ENCODE results near the gene HNRNPF. TPM values are rescaled to one million over a fixed set of nuclear protein-coding genes. Genes with fewer than 3 reads are reported as not detected.

Gene HNRNPF
- total RNA-seq, 6 experiments from 2014 or later: 106 to 160 (median 121) TPM

DNA sequence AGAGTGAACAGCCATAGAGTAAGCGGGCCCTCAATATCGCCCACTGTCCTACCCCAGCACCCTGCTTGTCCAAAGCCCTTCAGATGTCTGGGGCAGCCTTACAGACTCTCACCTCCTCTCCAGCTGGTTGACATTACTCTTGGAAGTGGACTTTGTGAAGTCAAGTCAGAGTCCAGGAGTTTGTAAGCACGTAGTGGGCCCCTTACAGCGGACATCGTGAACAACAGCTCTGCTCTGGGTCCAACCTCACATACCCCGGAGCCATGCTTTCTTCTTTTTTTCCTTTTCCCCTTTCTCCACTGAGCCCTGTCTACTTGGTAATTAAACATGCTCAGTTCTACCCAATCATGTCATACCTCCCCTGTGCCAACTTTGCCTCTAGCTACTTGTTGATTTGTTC is 17.5 kb downstream of the HNRNPF start:
- H3K27me3 ChIP-seq: no peaks in the 10 kb centered on the region

GRCh38 chr10:43390759-43391158 is 18.2 kb downstream of the HNRNPF start:
- peak; percentile 54 to 63 (median 58) for ATAC-seq

More for the DNA sequence above, 17.5 kb downstream of the HNRNPF start:
- DNase-seq (no peak), ATAC-seq (no peak)
- Histone ChIP-seq H3K4me3 (no peak overlapping the region), H3K27ac (no peak overlapping the region), H3K9me3 (no peaks in the 10 kb centered on the region), H3K36me3 (peaks cover 16 to 81% (median 57%) of the 10 kb centered on the region in 4 donors), H3K4me1 (peaks cover 0 to 24% (median 3%) of the 10 kb centered on the region in 4 donors)
- 85% methylated on average over 4 of the region's 6 CpGs for WGBS (ENCODE audit: insufficient coverage, low coverage, low lambda C conversion rate, missing lambda C conversion rate)
- intact Hi-C loops (cut with DNase I): no loop called here
- TF ChIP-seq POLR2A (IDR thresholded peaks at IDR 0.05): no peak
- TF ChIP-seq, protein P1, sequence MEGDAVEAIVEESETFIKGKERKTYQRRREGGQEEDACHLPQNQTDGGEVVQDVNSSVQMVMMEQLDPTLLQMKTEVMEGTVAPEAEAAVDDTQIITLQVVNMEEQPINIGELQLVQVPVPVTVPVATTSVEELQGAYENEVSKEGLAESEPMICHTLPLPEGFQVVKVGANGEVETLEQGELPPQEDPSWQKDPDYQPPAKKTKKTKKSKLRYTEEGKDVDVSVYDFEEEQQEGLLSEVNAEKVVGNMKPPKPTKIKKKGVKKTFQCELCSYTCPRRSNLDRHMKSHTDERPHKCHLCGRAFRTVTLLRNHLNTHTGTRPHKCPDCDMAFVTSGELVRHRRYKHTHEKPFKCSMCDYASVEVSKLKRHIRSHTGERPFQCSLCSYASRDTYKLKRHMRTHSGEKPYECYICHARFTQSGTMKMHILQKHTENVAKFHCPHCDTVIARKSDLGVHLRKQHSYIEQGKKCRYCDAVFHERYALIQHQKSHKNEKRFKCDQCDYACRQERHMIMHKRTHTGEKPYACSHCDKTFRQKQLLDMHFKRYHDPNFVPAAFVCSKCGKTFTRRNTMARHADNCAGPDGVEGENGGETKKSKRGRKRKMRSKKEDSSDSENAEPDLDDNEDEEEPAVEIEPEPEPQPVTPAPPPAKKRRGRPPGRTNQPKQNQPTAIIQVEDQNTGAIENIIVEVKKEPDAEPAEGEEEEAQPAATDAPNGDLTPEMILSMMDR (IDR thresholded peaks at IDR 0.05): no peak

DNA sequence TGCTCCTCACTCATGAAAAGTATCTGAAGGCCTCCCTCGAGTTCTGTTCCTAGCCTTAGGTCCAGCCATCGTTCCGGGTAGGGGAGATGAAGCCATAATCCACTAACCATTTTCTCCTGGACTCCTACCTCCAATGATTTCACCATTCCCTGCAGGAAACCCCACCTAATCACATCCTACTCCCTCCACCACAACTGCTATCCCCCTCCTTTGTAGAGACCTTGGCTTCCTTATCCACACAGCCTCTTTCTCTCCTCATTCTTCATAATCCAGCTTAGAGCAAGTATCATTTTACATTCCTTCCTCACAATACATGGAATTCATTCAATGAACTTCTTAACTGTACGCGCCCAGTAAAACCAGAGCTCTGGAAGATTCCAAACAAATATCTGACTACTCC is 18.7 kb downstream of the HNRNPF start:
- WGBS (ENCODE audit: insufficient coverage, low coverage, low lambda C conversion rate, missing lambda C conversion rate): 84% methylated on average over 5 of the region's 5 CpGs
- Histone ChIP-seq H3K9me3 (no peaks in the 10 kb centered on the region), H3K27me3 (no peaks in the 10 kb centered on the region), H3K4me3 (no peak overlapping the region), H3K4me1 (peaks cover 0 to 16% (median 3%) of the 10 kb centered on the region in 4 donors), H3K36me3 (peaks cover 22 to 92% (median 60%) of the 10 kb centered on the region in 4 donors), H3K27ac (no peak overlapping the region)
- TF ChIP-seq, protein P1 (IDR thresholded peaks at IDR 0.05): no peak
- TF ChIP-seq POLR2A (IDR thresholded peaks at IDR 0.05): no peak
- intact Hi-C loops (cut with DNase I): no loop called here
- DNase-seq (no peak), ATAC-seq (no peak)

More at GRCh38 chr10:43390759-43391158, 18.2 kb downstream of the HNRNPF start:
- peaks cover 0 to 20% (median 3%) of the 10 kb centered on the region in 4 donors for H3K4me1 ChIP-seq
- TF ChIP-seq, protein P1 (IDR thresholded peaks at IDR 0.05): peak in 3 of 4 donors; percentile 29 to 37 (median 36)
- TF ChIP-seq POLR2A (IDR thresholded peaks at IDR 0.05): no peak
- H3K27me3 ChIP-seq: no peaks in the 10 kb centered on the region
- H3K9me3 ChIP-seq: no peaks in the 10 kb centered on the region
- H3K4me3 ChIP-seq: no peak overlapping the region
- 51% methylated on average over 3 of the region's 7 CpGs for WGBS (ENCODE audit: insufficient coverage, low coverage, low lambda C conversion rate, missing lambda C conversion rate)
- no peak for DNase-seq
- peaks cover 18 to 89% (median 60%) of the 10 kb centered on the region in 4 donors for H3K36me3 ChIP-seq
- no peak overlapping the region for H3K27ac ChIP-seq
- intact Hi-C loops (cut with DNase I): no loop called here

DNA sequence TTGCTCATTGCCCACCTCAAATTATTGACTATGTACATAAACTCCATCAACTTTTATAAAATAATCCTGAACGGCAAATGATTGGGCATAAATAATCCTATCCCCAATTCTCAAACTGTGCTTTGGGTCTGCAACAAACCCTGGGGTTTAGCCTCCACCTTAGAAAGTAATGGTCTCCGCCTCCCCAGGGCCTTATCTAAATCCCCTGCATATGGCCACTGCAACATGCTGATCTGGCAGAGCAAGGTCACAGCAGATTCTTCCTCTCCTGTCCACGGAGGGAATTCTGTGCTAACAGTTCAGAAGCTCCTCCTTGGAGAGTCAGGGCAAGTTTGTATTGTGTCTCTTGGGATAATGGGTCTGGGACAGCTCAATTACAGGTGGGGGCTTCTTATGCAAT is 19.1 kb downstream of the HNRNPF start:
- DNase-seq: peak in 1 of 3 donors; percentile 7
- no peaks in the 10 kb centered on the region for H3K27me3 ChIP-seq

More for the DNA sequence above, 19.1 kb downstream of the HNRNPF start:
- H3K36me3 ChIP-seq: peaks cover 22 to 92% (median 60%) of the 10 kb centered on the region in 4 donors
- no peak overlapping the region for H3K27ac ChIP-seq
- ATAC-seq: no peak
- 52% methylated on average over 3 of the region's 3 CpGs for WGBS (ENCODE audit: insufficient coverage, low coverage, low lambda C conversion rate, missing lambda C conversion rate)
- peaks cover 0 to 11% (median 1%) of the 10 kb centered on the region in 4 donors for H3K4me1 ChIP-seq
- TF ChIP-seq, protein P1 (IDR thresholded peaks at IDR 0.05): no peak
- TF ChIP-seq POLR2A (IDR thresholded peaks at IDR 0.05): no peak
- intact Hi-C loops (cut with DNase I): no loop called here
- H3K4me3 ChIP-seq: no peak overlapping the region
- H3K9me3 ChIP-seq: no peaks in the 10 kb centered on the region
